ENCODE results near the gene EPB41L1.

DNA sequence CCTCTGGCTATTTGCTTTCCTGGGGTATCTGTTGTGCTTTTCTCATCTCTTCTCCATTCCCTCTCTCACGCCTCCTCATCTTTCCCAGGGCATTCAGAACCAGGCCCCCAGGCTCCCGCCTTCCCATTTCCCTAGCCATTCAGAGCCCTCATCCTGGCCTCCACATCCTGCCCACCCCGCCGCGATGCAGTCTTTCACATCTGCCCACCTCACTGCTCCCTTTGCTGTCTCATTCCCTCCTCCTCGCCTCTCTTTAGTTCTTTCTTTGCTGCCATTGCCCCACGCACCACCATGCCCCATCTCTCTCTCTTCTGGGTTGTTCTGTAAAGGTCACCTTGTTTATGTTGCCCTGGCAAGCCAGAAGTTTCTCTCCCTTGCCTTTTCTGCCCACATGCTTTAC, 71.1 kb downstream of the EPB41L1 start:
- TF ChIP-seq, protein P1, sequence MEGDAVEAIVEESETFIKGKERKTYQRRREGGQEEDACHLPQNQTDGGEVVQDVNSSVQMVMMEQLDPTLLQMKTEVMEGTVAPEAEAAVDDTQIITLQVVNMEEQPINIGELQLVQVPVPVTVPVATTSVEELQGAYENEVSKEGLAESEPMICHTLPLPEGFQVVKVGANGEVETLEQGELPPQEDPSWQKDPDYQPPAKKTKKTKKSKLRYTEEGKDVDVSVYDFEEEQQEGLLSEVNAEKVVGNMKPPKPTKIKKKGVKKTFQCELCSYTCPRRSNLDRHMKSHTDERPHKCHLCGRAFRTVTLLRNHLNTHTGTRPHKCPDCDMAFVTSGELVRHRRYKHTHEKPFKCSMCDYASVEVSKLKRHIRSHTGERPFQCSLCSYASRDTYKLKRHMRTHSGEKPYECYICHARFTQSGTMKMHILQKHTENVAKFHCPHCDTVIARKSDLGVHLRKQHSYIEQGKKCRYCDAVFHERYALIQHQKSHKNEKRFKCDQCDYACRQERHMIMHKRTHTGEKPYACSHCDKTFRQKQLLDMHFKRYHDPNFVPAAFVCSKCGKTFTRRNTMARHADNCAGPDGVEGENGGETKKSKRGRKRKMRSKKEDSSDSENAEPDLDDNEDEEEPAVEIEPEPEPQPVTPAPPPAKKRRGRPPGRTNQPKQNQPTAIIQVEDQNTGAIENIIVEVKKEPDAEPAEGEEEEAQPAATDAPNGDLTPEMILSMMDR (IDR thresholded peaks at IDR 0.05): no peak
- no peak for TF ChIP-seq POLR2A (IDR thresholded peaks at IDR 0.05)
- no peak for TF ChIP-seq POLR2AphosphoS5 (IDR thresholded peaks at IDR 0.05)
- TF ChIP-seq EP300 (IDR thresholded peaks at IDR 0.05): no peak
